Keratinocyte (primary cell): Measurements from ENCODE around the gene METTL25B. TPM values are rescaled to one million over a fixed set of nuclear protein-coding genes. Genes with fewer than 3 reads are reported as not detected.

Experiments used
- DNase-seq: peaks from one replicate; pipeline ENCODE4 v3.0.0-alpha.2; 2011; ENCODE audit warnings: low read depth, missing footprints, low spot score
- FAIRE-seq: peaks from 2 replicates; lab custom pipeline; 2011; peaks lifted over from hg19 to GRCh38; lab: Jason Lieb, UNC
- H2AFZ ChIP-seq: 2 replicates; pipeline ENCODE4 v1.6.0; 2012; ENCODE audit warnings: low read length, control low read depth, inconsistent platforms; ENCODE audit not compliant: control insufficient read depth
- H3K27ac ChIP-seq: 2 replicates; pipeline ENCODE4 v1.5.1; 2011; ENCODE audit warnings: low read length; ENCODE audit not compliant: control insufficient read depth, insufficient read depth
- H3K27me3 ChIP-seq: 3 replicates; pipeline ENCODE4 v1.6.0; 2011; ENCODE audit warnings: low read length; ENCODE audit not compliant: control insufficient read depth, insufficient read depth; ENCODE audit errors: extremely low read depth
- H3K36me3 ChIP-seq, 2 experiments: 2 replicates in 1 of 2; 3 replicates in 1 of 2; pipeline ENCODE4 v1.5.1; 2011; ENCODE audit warnings: low read length in 2 of 2, mild to moderate bottlenecking in 1 of 2; ENCODE audit not compliant: control insufficient read depth in 2 of 2, insufficient read depth in 2 of 2; ENCODE audit errors: extremely low read depth in 1 of 2
- H3K4me1 ChIP-seq: 3 replicates; pipeline ENCODE4 v1.5.1; 2011; ENCODE audit warnings: low read length; ENCODE audit not compliant: control insufficient read depth, insufficient read depth; ENCODE audit errors: extremely low read depth
- H3K4me2 ChIP-seq: 3 replicates; pipeline ENCODE4 v1.6.0; 2011; ENCODE audit warnings: low read depth, low read length; ENCODE audit not compliant: control insufficient read depth, insufficient read depth; ENCODE audit errors: extremely low read depth
- H3K4me3 ChIP-seq, 3 experiments: fragments of 200-600 bp in 1 of 3; sonication (generic) in 1 of 3; 2 replicates in 2 of 3; 3 replicates in 1 of 3; pipeline ENCODE4 v1.5.1; 2011 to 2016; ENCODE audit warnings: low read length in 3 of 3, mild to moderate bottlenecking in 3 of 3, control low read depth in 2 of 3, inconsistent platforms in 1 of 3, low read depth in 1 of 3, mixed read lengths in 1 of 3, mixed run types in 1 of 3, moderate library complexity in 1 of 3; ENCODE audit not compliant: control insufficient read depth in 2 of 3, insufficient read depth in 2 of 3; ENCODE audit errors: extremely low read depth in 1 of 3
- H3K79me2 ChIP-seq: 2 replicates; pipeline ENCODE4 v1.6.0; 2012; ENCODE audit warnings: low read length; ENCODE audit not compliant: control insufficient read depth, insufficient read depth
- H3K9ac ChIP-seq: 3 replicates; pipeline ENCODE4 v1.6.0; 2011; ENCODE audit warnings: low read length; ENCODE audit not compliant: control insufficient read depth, insufficient read depth; ENCODE audit errors: extremely low read depth
- H3K9me1 ChIP-seq: 3 replicates; pipeline ENCODE4 v1.6.0; 2011; ENCODE audit warnings: low read length; ENCODE audit not compliant: control insufficient read depth, insufficient read depth; ENCODE audit errors: extremely low read depth
- H3K9me3 ChIP-seq: 2 replicates; pipeline ENCODE4 v1.5.1; 2012; ENCODE audit warnings: low read depth, low read length; ENCODE audit not compliant: control insufficient read depth
- H4K20me1 ChIP-seq: 3 replicates; pipeline ENCODE4 v1.6.0; 2011; ENCODE audit warnings: low read length; ENCODE audit not compliant: control insufficient read depth, insufficient read depth; ENCODE audit errors: extremely low read depth
- EZH2 ChIP-seq: IDR thresholded peaks from one replicate; pipeline ENCODE4 v1.6.1; 2012; ENCODE audit warnings: inconsistent platforms, mild to moderate bottlenecking, low read length, moderate library complexity
- dilution Hi-C: fragments of 300-500 bp; cut with MboI; formaldehyde crosslinking; loops from one replicate; pipeline ENCODE4 v1.7.0; 2020; ENCODE audit warnings: low sequenced_read_pairs; ENCODE audit not compliant: extremely low pct_ligation_motif_present
- polyA plus RNA-seq, 5 experiments: library from polyadenylated mRNA; depleted of rRNA in 3 of 5; stranded (reverse) in 3 of 5; stranded (forward) in 1 of 5; unstranded in 1 of 5; fragments of >200 nt; gene quantifications; 1 replicate in 1 of 5; 2 replicates in 3 of 5; 3 replicates in 1 of 5; pipeline versions ENCODE4 v1.2.1 to v1.2.3, GENCODE V29; 2011 to 2012; ENCODE audit warnings: missing spikeins in 2 of 5, low read depth in 1 of 5, low replicate concordance in 1 of 5
- TF ChIP-seq, protein P1 (sequence below), 3 experiments: IDR thresholded peaks in 1 of 3; conservative IDR thresholded peaks in 1 of 3; optimal IDR thresholded peaks in 1 of 3; 2 replicates in 2 of 3; 3 replicates in 1 of 3; pipeline versions ENCODE3 to v1.5.1; 2011; ENCODE audit warnings: low read length in 3 of 3, mild to moderate bottlenecking in 3 of 3, moderate library complexity in 2 of 3, control low read depth in 1 of 3, inconsistent platforms in 1 of 3; ENCODE audit not compliant: insufficient read depth in 2 of 3; ENCODE audit errors: extremely low read depth in 1 of 3

Gene METTL25B
- polyA plus RNA-seq, 1 donor (not counting 4 experiments of a cell fraction or from before 2014, with no cell fraction given), result 6.0 TPM

DNA sequence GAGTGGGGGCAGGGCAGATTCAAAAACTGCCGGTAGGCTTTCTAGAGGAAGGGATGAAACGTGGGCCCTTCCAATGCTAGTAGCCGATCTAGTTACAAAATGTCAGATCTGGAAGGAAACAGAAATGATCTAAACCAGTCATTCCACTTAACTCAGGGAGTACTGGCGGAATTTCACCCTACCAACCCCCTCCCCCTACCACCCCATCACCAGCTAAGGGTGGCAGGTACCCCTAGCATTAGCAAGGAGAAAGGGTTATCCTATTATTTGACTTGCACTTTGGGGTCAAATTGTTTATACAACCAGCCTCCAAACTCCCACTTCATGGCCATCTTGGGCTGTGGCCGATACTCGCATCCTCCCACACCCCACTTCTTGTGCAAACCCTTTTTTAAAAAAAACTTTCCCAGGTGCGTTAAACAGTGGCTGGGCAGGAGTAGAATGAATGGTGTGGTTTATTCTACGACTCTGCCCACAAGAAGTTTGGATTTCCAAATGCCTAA is 13.3 kb downstream of the METTL25B start:
- H3K79me2 ChIP-seq, result peaks cover 47% of the 10 kb centered on the region
- H3K4me2 ChIP-seq, result peak overlapping the region; percentile 57
- no peaks in the 10 kb centered on the region for H3K9me1 ChIP-seq
- no peak for TF ChIP-seq EZH2
- TF ChIP-seq, protein P1, sequence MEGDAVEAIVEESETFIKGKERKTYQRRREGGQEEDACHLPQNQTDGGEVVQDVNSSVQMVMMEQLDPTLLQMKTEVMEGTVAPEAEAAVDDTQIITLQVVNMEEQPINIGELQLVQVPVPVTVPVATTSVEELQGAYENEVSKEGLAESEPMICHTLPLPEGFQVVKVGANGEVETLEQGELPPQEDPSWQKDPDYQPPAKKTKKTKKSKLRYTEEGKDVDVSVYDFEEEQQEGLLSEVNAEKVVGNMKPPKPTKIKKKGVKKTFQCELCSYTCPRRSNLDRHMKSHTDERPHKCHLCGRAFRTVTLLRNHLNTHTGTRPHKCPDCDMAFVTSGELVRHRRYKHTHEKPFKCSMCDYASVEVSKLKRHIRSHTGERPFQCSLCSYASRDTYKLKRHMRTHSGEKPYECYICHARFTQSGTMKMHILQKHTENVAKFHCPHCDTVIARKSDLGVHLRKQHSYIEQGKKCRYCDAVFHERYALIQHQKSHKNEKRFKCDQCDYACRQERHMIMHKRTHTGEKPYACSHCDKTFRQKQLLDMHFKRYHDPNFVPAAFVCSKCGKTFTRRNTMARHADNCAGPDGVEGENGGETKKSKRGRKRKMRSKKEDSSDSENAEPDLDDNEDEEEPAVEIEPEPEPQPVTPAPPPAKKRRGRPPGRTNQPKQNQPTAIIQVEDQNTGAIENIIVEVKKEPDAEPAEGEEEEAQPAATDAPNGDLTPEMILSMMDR (optimal IDR thresholded peaks at IDR 0.05 in 1 of 3, IDR thresholded peaks at IDR 0.05 in 1 of 3, conservative IDR thresholded peaks at IDR 0.05 in 1 of 3; ENCODE audit: extremely low read depth in 1 of 3, insufficient read depth in 2 of 3, low read length in 3 of 3), result no peak
- H3K4me1 ChIP-seq, result peaks cover 18% of the 10 kb centered on the region
- dilution Hi-C loops, result no loop called here
- FAIRE-seq (no peak), DNase-seq (no peak)
- H3K27ac ChIP-seq, result peak overlapping the region; percentile 49
- no peak overlapping the region for H3K9ac ChIP-seq
- no peaks in the 10 kb centered on the region for H4K20me1 ChIP-seq
- no peaks in the 10 kb centered on the region for H3K9me3 ChIP-seq
- H2AFZ ChIP-seq, result peak overlapping the region; percentile 23
- no peaks in the 10 kb centered on the region for H3K27me3 ChIP-seq
- H3K4me3 ChIP-seq, result peak overlapping the region in 1 of 3 experiments; percentile 1
- peaks cover 33 to 41% of the 10 kb centered on the region in 2 experiments for H3K36me3 ChIP-seq

DNA sequence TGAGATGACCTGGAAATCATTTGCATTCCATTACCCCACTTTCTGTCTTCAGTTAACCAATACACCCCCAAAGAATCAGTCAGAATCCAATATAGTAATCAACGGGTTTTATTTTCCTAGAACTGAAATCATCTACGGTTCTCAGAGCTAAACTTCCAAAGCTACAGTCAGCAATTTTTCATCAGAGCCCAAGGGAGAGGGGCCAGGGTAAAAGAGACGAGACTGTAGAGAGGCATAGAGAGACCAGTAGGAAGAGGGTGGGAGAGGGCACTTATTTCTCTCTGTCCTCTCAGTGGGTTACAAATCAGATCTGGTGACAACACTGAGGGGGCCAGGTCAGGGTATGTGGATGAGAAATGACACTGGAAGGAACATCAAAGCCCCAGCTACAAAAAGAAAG is 13.7 kb downstream of the METTL25B start:
- Histone ChIP-seq H3K4me1 (peaks cover 18% of the 10 kb centered on the region), H3K9ac (no peak overlapping the region), H3K4me2 (peak overlapping the region; percentile 57), H3K4me3 (no peak overlapping the region), H3K79me2 (peaks cover 50% of the 10 kb centered on the region), H3K27ac (peak overlapping the region; percentile 49), H2AFZ (no peak overlapping the region), H3K27me3 (no peaks in the 10 kb centered on the region), H3K36me3 (peaks cover 28 to 38% of the 10 kb centered on the region in 2 experiments), H4K20me1 (no peaks in the 10 kb centered on the region), H3K9me1 (no peaks in the 10 kb centered on the region), H3K9me3 (no peaks in the 10 kb centered on the region)
- no peak for FAIRE-seq
- dilution Hi-C loops, result no loop called here
- DNase-seq, result no peak
- no peak for TF ChIP-seq EZH2
- TF ChIP-seq, protein P1 (optimal IDR thresholded peaks at IDR 0.05 in 1 of 3, IDR thresholded peaks at IDR 0.05 in 1 of 3, conservative IDR thresholded peaks at IDR 0.05 in 1 of 3; ENCODE audit: extremely low read depth in 1 of 3, insufficient read depth in 2 of 3, low read length in 3 of 3), result no peak
